ENCODE data around the gene C2CD4D.

C2CD4D gene

DNA sequence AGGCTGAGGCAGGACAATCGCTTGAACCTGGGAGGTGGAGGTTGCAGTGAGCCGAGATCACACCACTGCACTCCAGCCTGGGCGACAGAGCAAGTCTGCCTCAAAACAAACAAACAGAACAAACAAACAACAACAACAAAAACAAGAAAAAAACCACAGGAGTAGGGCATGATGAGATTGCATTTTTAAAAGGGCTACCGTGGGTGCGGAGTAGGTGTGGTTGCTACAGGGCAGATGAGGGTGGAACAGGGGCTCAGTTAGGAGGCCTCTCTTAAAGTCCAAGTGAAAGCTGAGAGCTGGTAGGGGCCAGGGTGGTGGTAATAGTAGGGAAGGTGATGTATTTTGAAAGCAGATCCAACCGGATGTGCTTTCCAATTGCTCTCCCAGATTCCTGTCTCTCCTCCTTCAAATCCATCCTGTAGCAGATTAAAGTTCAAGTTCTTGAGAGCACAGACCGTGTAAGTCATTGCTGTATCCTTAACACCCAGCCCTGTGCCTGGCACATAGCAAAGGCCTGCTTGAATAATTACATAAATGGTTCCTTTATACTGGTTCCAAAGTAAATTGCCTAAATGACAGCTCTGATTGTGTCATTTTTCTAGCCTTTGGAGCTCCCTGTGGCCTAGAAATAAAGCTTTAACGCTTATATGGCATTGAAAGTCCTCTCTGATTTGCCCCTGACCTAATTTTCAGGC is 30.2 kb downstream of the C2CD4D start:
- no peak for TF ChIP-seq FOXP2 (optimal IDR thresholded peaks at IDR 0.05; ENCODE audit: borderline replicate concordance, extremely low read depth, extremely low read length, insufficient read depth)
- TF ChIP-seq POLR2AphosphoS5 (IDR thresholded peaks at IDR 0.05; ENCODE audit: low read depth, low read length): no peak
- no peak for TF ChIP-seq SIN3A (IDR thresholded peaks at IDR 0.05; ENCODE audit: borderline replicate concordance, insufficient read depth, low read length)
- TF ChIP-seq, protein P1, sequence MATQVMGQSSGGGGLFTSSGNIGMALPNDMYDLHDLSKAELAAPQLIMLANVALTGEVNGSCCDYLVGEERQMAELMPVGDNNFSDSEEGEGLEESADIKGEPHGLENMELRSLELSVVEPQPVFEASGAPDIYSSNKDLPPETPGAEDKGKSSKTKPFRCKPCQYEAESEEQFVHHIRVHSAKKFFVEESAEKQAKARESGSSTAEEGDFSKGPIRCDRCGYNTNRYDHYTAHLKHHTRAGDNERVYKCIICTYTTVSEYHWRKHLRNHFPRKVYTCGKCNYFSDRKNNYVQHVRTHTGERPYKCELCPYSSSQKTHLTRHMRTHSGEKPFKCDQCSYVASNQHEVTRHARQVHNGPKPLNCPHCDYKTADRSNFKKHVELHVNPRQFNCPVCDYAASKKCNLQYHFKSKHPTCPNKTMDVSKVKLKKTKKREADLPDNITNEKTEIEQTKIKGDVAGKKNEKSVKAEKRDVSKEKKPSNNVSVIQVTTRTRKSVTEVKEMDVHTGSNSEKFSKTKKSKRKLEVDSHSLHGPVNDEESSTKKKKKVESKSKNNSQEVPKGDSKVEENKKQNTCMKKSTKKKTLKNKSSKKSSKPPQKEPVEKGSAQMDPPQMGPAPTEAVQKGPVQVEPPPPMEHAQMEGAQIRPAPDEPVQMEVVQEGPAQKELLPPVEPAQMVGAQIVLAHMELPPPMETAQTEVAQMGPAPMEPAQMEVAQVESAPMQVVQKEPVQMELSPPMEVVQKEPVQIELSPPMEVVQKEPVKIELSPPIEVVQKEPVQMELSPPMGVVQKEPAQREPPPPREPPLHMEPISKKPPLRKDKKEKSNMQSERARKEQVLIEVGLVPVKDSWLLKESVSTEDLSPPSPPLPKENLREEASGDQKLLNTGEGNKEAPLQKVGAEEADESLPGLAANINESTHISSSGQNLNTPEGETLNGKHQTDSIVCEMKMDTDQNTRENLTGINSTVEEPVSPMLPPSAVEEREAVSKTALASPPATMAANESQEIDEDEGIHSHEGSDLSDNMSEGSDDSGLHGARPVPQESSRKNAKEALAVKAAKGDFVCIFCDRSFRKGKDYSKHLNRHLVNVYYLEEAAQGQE (IDR thresholded peaks at IDR 0.05; ENCODE audit: insufficient read depth in 1 of 2, low read depth in 2 of 2, low read length in 2 of 2): no peak

DNA sequence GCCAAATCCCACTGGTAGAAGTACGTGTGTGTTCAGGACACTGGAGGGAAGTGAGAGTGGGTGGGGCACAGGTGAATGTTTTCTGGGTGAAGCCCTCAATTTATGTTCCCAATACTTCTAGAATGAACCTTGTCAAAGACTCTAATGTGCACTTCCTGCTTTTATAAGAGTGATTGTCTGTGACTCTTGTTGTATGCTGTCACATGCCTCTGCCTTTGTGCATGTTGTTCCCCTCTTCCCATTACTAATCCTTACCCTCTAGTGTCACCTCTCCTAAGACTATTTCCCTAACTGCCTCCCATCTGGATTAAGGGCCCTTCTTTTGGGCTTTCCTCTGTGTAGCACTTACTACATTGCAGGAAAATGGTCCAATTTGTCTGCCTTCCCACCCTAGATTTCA is 31.9 kb downstream of the C2CD4D start:
- TF ChIP-seq POLR2AphosphoS5 (IDR thresholded peaks at IDR 0.05; ENCODE audit: low read depth, low read length) (no peak), SIN3A (IDR thresholded peaks at IDR 0.05; ENCODE audit: borderline replicate concordance, insufficient read depth, low read length) (no peak), TAF1 (IDR thresholded peaks at IDR 0.05; ENCODE audit: borderline replicate concordance, insufficient read depth, low read length) (no peak)
- TF ChIP-seq, protein P1 (IDR thresholded peaks at IDR 0.05; ENCODE audit: insufficient read depth in 1 of 2, low read depth in 2 of 2, low read length in 2 of 2): no peak

- TF ChIP-seq POLR2AphosphoS5 (IDR thresholded peaks at IDR 0.05; ENCODE audit: low read depth, low read length) (no peak), FOXP2 (optimal IDR thresholded peaks at IDR 0.05; ENCODE audit: borderline replicate concordance, extremely low read depth, extremely low read length, insufficient read depth) (no peak), TAF1 (IDR thresholded peaks at IDR 0.05; ENCODE audit: borderline replicate concordance, insufficient read depth, low read length) (no peak), SIN3A (IDR thresholded peaks at IDR 0.05; ENCODE audit: borderline replicate concordance, insufficient read depth, low read length) (no peak)
- TF ChIP-seq, protein P1 (IDR thresholded peaks at IDR 0.05; ENCODE audit: insufficient read depth in 1 of 2, low read depth in 2 of 2, low read length in 2 of 2): no peak
Measured at GRCh38 chr1:151807131-151807530, 32.5 kb downstream of the C2CD4D start.

DNA sequence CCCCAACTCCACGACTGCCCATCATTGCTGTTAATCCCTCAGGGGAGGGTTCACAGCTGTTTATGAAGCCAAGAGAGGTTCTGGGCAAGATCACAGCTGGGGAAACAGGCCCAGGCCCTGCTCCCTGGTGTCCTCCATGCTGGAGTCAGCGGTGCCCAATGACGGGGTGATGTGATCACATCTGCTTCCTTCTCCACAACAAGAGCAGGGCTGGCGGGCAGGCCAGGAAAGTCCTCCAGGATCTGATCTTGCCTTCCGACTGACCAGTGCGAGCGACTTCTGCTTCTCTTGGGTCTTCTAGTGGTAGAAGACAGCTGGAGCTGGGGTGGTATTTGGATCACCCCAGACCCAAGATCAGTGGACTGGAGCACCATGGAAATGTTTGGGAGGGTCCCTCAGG is 33.5 kb downstream of the C2CD4D start:
- TF ChIP-seq, protein P1 (IDR thresholded peaks at IDR 0.05; ENCODE audit: insufficient read depth in 1 of 2, low read depth in 2 of 2, low read length in 2 of 2): no peak
- TF ChIP-seq SIN3A (IDR thresholded peaks at IDR 0.05; ENCODE audit: borderline replicate concordance, insufficient read depth, low read length): no peak
- no peak for TF ChIP-seq POLR2AphosphoS5 (IDR thresholded peaks at IDR 0.05; ENCODE audit: low read depth, low read length)
- TF ChIP-seq FOXP2 (optimal IDR thresholded peaks at IDR 0.05; ENCODE audit: borderline replicate concordance, extremely low read depth, extremely low read length, insufficient read depth): no peak
- no peak for TF ChIP-seq TAF1 (IDR thresholded peaks at IDR 0.05; ENCODE audit: borderline replicate concordance, insufficient read depth, low read length)
